GM18951 (cell line): ENCODE measurements around the gene SH3BGR.

Experiments
- POLR2A ChIP-seq: IDR thresholded peaks from 4 replicates; pipeline ENCODE4 v1.6.1; 2011; ENCODE audit warnings: mild to moderate bottlenecking; ENCODE audit not compliant: insufficient read length, insufficient read depth; ENCODE audit errors: extremely low read depth
- in situ Hi-C: fragments of 300-500 bp; cut with MboI; formaldehyde crosslinking; loops from one replicate; pipeline ENCODE4 v1.12.0; 2022; ENCODE audit warnings: low sequenced_read_pairs, mixed read lengths, inconsistent platforms; ENCODE audit not compliant: unreplicated experiment

SH3BGR gene

GRCh38 chr21:39510240-39510639, 58.5 kb downstream of the SH3BGR start:
- no peak for TF ChIP-seq POLR2A
- in situ Hi-C loops = no loop called here

GRCh38 chr21:39511102-39511501, 59.3 kb downstream of the SH3BGR start:
- no peak for TF ChIP-seq POLR2A
- in situ Hi-C loops = no loop called here

GRCh38 chr21:39513735-39514134, 62.0 kb downstream of the SH3BGR start:
- in situ Hi-C loops = no loop called here
- no peak for TF ChIP-seq POLR2A

- no peak for TF ChIP-seq POLR2A
- in situ Hi-C loops = no loop called here
These were observed 64.1 kb downstream of the SH3BGR start for GRCh38 chr21:39515684-39516472.

- in situ Hi-C loops = no loop called here
- TF ChIP-seq POLR2A = no peak
These were observed 66.5 kb downstream of the SH3BGR start for GRCh38 chr21:39518055-39518846.

- TF ChIP-seq POLR2A = no peak
- in situ Hi-C loops = no loop called here
These were observed 67.1 kb downstream of the SH3BGR start for GRCh38 chr21:39518847-39519210.

GRCh38 chr21:39519835-39520234, 68.1 kb downstream of the SH3BGR start:
- in situ Hi-C loops = loop anchor here (10.0 kb wide), 1 partner anchor 195 kb away; no protein-coding TSS in a partner anchor
- TF ChIP-seq POLR2A = no peak

- in situ Hi-C loops = loop anchor here (10.0 kb wide), 1 partner anchor 191 kb away; no protein-coding TSS in a partner anchor
These were observed 71.6 kb downstream of the SH3BGR start for GRCh38 chr21:39523399-39523798.

GRCh38 chr21:39523915-39524314, 72.1 kb downstream of the SH3BGR start:
- in situ Hi-C loops = loop anchor here (10.0 kb wide), 1 partner anchor 191 kb away; no protein-coding TSS in a partner anchor
- TF ChIP-seq POLR2A = no peak

More at GRCh38 chr21:39523399-39523798, 71.6 kb downstream of the SH3BGR start:
- TF ChIP-seq POLR2A = no peak

- in situ Hi-C loops = loop anchor here (10.0 kb wide), 1 partner anchor 190 kb away; no protein-coding TSS in a partner anchor
- no peak for TF ChIP-seq POLR2A
These were observed 73.4 kb downstream of the SH3BGR start for GRCh38 chr21:39525129-39525528.

- in situ Hi-C loops = loop anchor here (10.0 kb wide), 1 partner anchor 189 kb away; no protein-coding TSS in a partner anchor
- no peak for TF ChIP-seq POLR2A
These were observed 73.8 kb downstream of the SH3BGR start for GRCh38 chr21:39525601-39526000.

- TF ChIP-seq POLR2A = no peak
- in situ Hi-C loops = loop anchor here (10.0 kb wide), 1 partner anchor 188 kb away; no protein-coding TSS in a partner anchor
These were observed 75.4 kb downstream of the SH3BGR start for GRCh38 chr21:39527067-39527595.
